ES-I3 (cell line): ENCODE measurements around the gene AKR1C1.
"Not testable (repeated sequence)": the region's sequence is repeated elsewhere in the genome, so short reads cannot be mapped to it uniquely, and the experiment has no call there.

Experiments used
- H3K36me3 ChIP-seq: 2 replicates; pipeline ENCODE4 v1.6.1; 2013; ENCODE audit warnings: mild to moderate bottlenecking, low read length, control low read depth, moderate library complexity; ENCODE audit not compliant: insufficient read depth
- H3K4me1 ChIP-seq: 2 replicates; pipeline ENCODE4 v1.6.1; 2013; ENCODE audit warnings: mild to moderate bottlenecking, control low read depth, low read length; ENCODE audit not compliant: insufficient read depth
- H3K9ac ChIP-seq: 2 replicates; pipeline ENCODE4 v1.6.1; 2013; ENCODE audit warnings: low read depth, mild to moderate bottlenecking, low read length, moderate library complexity
- H3K9me3 ChIP-seq: 2 replicates; pipeline ENCODE4 v1.6.1; 2013; ENCODE audit warnings: mild to moderate bottlenecking, low read length, moderate library complexity; ENCODE audit not compliant: control insufficient read depth, insufficient read depth

Gene AKR1C1

GRCh38 chr10:4962876-4963814 is at the start of gene AKR1C1:
Gene AKR1C1, plus strand, starts transcription at chr10:4963415. Its CDS starts 30 bp downstream, at chr10:4963445.
- H3K9me3 ChIP-seq, H3K4me1 ChIP-seq, H3K36me3 ChIP-seq, H3K9ac ChIP-seq: not testable (repeated sequence)

DNA sequence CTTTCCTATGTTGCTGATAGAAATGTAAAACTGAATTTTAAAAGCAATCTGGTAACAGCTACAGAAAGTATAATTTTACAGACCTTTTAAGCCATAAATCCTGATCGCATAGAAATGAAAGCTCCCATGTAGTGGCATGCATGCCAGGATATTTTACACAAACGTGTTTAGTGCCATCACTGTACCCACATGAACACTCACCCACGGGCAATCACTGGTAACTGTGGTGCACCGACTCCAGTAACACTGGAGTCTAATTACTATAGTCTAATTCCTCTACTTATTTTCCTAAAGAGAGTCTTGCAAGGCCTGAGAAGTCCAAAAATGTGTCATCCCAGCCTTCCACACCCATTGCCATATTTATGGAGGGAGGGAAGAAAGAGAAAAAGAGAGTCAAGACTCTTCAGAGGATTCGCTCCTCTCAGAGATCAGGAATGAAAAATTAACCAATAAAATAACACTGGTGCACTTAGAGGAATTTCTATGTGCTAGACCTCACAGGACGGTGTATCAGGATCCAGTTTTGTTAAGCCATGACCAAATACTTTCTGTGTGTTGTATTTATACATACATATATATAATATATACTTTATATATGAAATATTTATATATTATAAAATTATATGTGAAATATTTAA is 48.9 kb upstream of the AKR1C1 start:
- no peak overlapping the region for H3K9ac ChIP-seq
- H3K9me3 ChIP-seq, result no peaks in the 10 kb centered on the region; the same call in 1 of the 2 replicates
- H3K36me3 ChIP-seq, result no peaks in the 10 kb centered on the region
- H3K4me1 ChIP-seq, result no peaks in the 10 kb centered on the region

GRCh38 chr10:4916086-4916716 is 47.0 kb upstream of the AKR1C1 start:
- no peaks in the 10 kb centered on the region for H3K4me1 ChIP-seq
- H3K9ac ChIP-seq, result no peak overlapping the region
- H3K36me3 ChIP-seq, result no peaks in the 10 kb centered on the region
- no peaks in the 10 kb centered on the region; the same call in 1 of the 2 replicates for H3K9me3 ChIP-seq

- Histone ChIP-seq H3K9me3 (no peaks in the 10 kb centered on the region), H3K36me3 (no peaks in the 10 kb centered on the region), H3K9ac (no peak overlapping the region), H3K4me1 (no peaks in the 10 kb centered on the region)
Observed at GRCh38 chr10:4918236-4918635, 45.0 kb upstream of the AKR1C1 start.

- not testable (repeated sequence) for H3K4me1 ChIP-seq, H3K36me3 ChIP-seq, H3K9ac ChIP-seq, H3K9me3 ChIP-seq
Observed at GRCh38 chr10:4924482-4924881, 38.7 kb upstream of the AKR1C1 start.

GRCh38 chr10:4926400-4926799 is 36.8 kb upstream of the AKR1C1 start:
- Histone ChIP-seq H3K9me3 (no peaks in the 10 kb centered on the region), H3K4me1 (no peaks in the 10 kb centered on the region), H3K36me3 (no peaks in the 10 kb centered on the region), H3K9ac (no peak overlapping the region)

- H3K9ac ChIP-seq, result no peak overlapping the region
- H3K36me3 ChIP-seq, result no peaks in the 10 kb centered on the region
- H3K4me1 ChIP-seq, result no peaks in the 10 kb centered on the region
- no peaks in the 10 kb centered on the region for H3K9me3 ChIP-seq
Observed at GRCh38 chr10:4931587-4931986, 31.6 kb upstream of the AKR1C1 start.

DNA sequence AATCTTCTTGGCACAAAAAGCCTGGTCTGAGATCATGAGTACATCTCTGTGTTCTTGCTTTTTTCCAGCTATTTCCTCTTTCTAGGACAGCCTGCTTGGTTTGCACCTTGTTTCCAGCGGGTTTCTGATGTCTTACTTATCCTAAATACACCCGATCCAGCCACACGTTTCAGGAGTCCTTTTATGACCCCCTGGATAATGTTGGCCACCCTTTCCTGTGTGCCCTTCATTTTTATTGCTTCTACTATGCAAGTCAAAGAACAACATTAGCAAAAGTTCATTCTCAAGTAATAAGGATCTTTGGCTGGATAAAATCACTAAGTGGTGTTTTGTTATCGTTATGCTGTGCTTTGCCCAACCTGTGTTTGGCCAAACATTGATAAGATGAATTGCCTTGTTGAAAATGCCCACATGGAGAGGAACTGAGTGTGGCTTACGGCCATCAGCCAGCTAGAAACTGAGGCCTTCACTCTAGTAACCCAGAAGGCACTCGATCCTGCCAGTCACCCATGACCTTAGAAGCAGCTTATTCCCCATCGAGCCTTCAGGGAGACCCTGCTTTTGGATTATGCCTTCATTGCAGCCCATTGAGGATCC is 28.7 kb upstream of the AKR1C1 start:
- H3K9ac ChIP-seq, result no peak overlapping the region
- no peaks in the 10 kb centered on the region for H3K36me3 ChIP-seq
- no peaks in the 10 kb centered on the region for H3K9me3 ChIP-seq
- no peaks in the 10 kb centered on the region for H3K4me1 ChIP-seq

DNA sequence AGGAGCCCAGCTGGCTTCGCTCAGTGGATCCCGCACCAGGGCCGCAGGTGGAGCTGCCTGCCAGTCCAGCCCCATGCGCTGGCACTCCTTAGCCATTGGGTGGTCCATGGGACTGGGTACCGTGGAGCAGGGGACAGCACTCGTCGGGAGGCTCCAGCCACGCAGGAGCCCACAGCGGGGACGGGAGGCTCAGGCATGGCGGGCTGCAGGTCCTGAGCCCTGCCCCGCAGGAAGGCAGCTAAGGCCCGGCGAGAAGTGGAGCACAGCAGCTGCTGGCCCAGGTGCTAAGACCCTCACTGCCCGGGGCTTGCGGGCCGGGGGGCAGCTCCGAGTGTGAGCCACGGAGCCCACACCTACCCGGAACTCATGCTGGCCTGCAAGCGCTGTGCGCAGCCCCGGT is 25.9 kb upstream of the AKR1C1 start:
- Histone ChIP-seq H3K9me3 (no peaks in the 10 kb centered on the region), H3K9ac (no peak overlapping the region), H3K36me3 (no peaks in the 10 kb centered on the region), H3K4me1 (0 out of 2 replicates have a peak, but pooled peaks cover 4% of the 10 kb centered on the region)

DNA sequence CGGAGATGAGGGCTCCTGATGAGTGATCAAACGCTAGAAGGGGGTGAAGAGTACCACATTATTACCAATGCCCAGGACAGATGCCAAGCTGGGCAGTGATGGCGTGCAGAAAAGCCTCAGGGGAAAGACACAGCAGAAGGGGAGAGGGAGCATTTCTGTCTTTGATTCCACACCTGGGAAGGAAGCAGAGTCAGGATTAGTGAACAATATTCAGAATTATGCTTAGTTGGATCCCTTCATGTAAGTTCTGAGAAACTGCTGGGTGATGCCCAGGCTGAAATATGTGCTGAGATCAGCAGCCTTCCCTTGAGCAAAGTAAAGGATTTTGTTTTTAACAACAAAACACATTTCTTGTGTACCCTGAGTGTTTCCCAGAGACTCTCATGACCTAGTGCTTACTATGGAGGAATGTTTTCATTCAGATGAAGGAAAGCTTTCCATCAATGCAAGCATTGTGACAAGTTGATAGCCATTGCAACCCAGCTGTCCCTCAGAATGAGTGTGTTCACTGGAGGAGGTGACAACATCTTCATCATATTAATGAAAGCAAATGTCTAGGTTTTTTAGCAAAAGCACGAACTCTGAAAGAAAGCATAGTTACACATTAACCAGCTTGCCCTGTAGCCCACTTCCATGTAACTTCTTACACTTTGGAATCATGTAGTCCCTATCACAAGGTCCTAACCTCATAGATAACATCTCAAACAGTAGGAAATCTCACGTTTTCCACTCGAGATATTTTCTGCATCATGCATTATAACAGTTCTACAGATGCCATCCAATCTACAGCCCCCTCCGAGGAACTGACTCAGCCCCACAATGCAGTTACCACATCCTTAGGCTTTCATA is 23.8 kb upstream of the AKR1C1 start:
- Histone ChIP-seq H3K36me3 (no peaks in the 10 kb centered on the region), H3K9me3 (no peaks in the 10 kb centered on the region), H3K9ac (no peak overlapping the region), H3K4me1 (0 out of 2 replicates have a peak, but pooled peaks cover 5% of the 10 kb centered on the region)

GRCh38 chr10:4940073-4940428 is 23.2 kb upstream of the AKR1C1 start:
- not testable (repeated sequence) for H3K9ac ChIP-seq, H3K36me3 ChIP-seq, H3K9me3 ChIP-seq
- 0 out of 2 replicates have a peak, but pooled peaks cover 11% of the 10 kb centered on the region for H3K4me1 ChIP-seq

DNA sequence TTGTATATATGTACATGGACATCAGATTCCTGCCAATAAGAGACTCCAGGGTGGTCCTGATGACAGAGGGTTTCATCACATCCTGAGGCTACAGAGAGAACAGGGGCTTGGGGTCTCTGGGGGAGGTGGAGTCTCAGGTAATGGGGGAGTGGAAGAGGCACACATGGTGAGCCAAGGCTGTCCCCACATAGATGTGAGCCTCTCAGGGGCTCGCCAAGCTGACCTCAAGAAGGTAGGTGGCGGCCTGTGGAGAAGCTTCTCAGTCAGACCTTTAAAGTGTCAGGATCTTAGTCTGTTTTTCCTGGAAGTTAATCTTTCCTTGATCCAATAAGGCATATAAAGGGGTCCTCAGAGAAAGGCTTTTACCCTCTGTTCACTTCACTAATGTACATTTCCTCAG is 22.3 kb upstream of the AKR1C1 start:
- not testable (repeated sequence) for H3K9ac ChIP-seq, H3K9me3 ChIP-seq, H3K36me3 ChIP-seq
- H3K4me1 ChIP-seq, result 0 out of 2 replicates have a peak, but pooled peaks cover 14% of the 10 kb centered on the region

DNA sequence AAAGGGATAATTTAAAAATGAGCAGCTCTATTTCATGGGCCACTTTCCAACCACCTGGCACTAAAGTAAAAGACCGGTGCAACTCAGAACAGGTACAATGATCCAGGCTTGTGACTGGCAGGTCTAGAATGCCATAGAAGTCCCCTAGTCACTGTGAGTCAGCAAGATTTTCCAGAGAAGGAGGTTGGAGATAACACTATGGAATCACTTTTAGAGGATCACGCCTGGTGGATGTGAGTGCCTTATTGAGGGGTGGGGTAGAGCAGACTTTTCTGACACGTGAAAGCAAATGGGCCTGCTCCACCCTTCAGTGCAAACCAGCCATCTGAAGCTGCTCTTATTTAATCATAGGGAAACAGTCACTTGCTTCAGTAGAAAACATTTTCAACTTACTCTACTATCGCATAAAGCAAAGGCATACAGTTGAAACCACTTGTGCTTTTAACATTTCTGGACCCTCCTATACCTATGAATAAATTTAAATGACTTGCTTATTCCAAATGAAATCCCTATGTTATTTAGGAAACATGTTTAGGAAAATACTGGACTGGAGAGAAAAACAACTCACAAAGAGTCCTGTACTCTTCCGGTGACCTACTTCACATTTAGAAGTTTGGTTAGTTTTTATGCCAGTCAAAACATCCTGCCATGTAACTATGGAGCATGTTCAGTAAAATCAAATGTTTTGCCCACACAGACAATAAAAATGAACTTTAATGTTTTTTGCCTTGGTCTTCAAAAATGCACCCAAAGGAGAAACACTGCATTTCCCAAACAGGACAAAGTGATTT is 21.5 kb upstream of the AKR1C1 start:
- H3K4me1 ChIP-seq, result peaks cover 14% of the 10 kb centered on the region; the same call in 1 of the 2 replicates
- H3K9ac ChIP-seq, result no peak overlapping the region
- no peaks in the 10 kb centered on the region for H3K9me3 ChIP-seq
- H3K36me3 ChIP-seq, result no peaks in the 10 kb centered on the region
